OCI-LY3 (cell line): ENCODE measurements around the gene CECR2.

Experiments used
- H2AFZ ChIP-seq: fragments of 200-600, 300-600 bp; shearing (Covaris generic); 2 replicates; pipeline ENCODE4 v1.6.0; 2014; ENCODE audit warnings: antibody characterized with exemption, low read depth, low read length
- H3K27ac ChIP-seq: fragments of 200-600, 300-600 bp; sonication (generic); 2 replicates; pipeline ENCODE4 v1.5.1; 2014; ENCODE audit warnings: mild to moderate bottlenecking, low read length, moderate library complexity, mixed read lengths
- H3K27me3 ChIP-seq: fragments of 200-600, 300-600 bp; sonication (generic); 2 replicates; pipeline ENCODE4 v1.6.1; 2014; ENCODE audit warnings: low read depth, low read length, mixed read lengths
- H3K36me3 ChIP-seq: fragments of 200-600, 300-600 bp; sonication (generic); replicated peaks from 2 replicates; pipeline ENCODE3; 2014; ENCODE audit warnings: low read depth, low read length, mixed read lengths
- H3K4me1 ChIP-seq: fragments of 300-600, 200-600 bp; sonication (generic); 2 replicates; pipeline ENCODE4 v1.6.1; 2014; ENCODE audit warnings: low read length, mixed read lengths
- H3K4me2 ChIP-seq: fragments of 200-600, 300-600 bp; sonication (generic); 2 replicates; pipeline ENCODE4 v1.6.1; 2014; ENCODE audit warnings: low read length, mixed read lengths
- H3K4me3 ChIP-seq: fragments of 300-600, 200-600 bp; sonication (generic); 2 replicates; pipeline ENCODE4 v1.5.1; 2014; ENCODE audit warnings: antibody characterized with exemption, mild to moderate bottlenecking, low read length, moderate library complexity
- H3K79me2 ChIP-seq: fragments of 300-600, 200-600 bp; shearing (Covaris generic); 2 replicates; pipeline ENCODE4 v1.6.1; 2014; ENCODE audit warnings: mild to moderate bottlenecking, low read length, mixed read lengths
- H3K9ac ChIP-seq: fragments of 300-600, 200-600 bp; shearing (Covaris generic); 2 replicates; pipeline ENCODE4 v1.6.0; 2014; ENCODE audit warnings: mild to moderate bottlenecking, low read length, moderate library complexity
- H3K9me3 ChIP-seq: fragments of 200-600, 300-600 bp; shearing (Covaris generic); 2 replicates; pipeline ENCODE4 v1.6.1; 2014; ENCODE audit warnings: low read length, mixed read lengths; ENCODE audit not compliant: insufficient read depth
- H4K20me1 ChIP-seq: fragments of 200-600, 300-600 bp; sonication (generic); 2 replicates; pipeline ENCODE4 v1.6.1; 2016; ENCODE audit warnings: low read length, mixed read lengths; ENCODE audit not compliant: insufficient read depth
- EZH2phosphoT487 ChIP-seq: fragments of 200-600 bp; shearing (Covaris generic); IDR thresholded peaks from 2 replicates; pipeline ENCODE4 v1.6.1; 2018; ENCODE audit warnings: antibody characterized with exemption, mixed run types, low read depth
- TF ChIP-seq, protein P1 (sequence below): fragments of 200-600, 300-600 bp; sonication (generic); IDR thresholded peaks from 2 replicates; pipeline ENCODE4 v1.5.1; 2014; ENCODE audit warnings: antibody characterized with exemption, low read length, low read depth

The CECR2 gene

DNA sequence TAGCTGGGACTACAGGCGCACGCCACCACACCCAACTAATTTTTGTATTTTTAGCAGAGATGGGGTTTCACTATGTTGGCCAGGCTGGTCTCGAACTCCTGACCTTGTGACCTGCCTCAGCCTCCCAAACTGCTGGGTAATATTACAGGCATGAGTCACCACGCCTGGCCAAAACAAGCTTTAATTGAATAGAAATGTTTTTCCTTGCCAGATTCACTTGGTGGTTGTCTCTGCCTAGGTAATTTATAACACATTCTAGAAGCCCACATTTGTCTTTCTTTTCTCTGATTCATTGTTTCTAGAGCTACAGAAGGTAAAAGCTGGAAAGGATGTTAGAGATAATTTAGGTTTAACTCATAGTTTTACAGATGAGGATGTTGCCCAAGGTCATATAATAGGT is 41.3 kb downstream of the CECR2 start:
- TF ChIP-seq, protein P1, sequence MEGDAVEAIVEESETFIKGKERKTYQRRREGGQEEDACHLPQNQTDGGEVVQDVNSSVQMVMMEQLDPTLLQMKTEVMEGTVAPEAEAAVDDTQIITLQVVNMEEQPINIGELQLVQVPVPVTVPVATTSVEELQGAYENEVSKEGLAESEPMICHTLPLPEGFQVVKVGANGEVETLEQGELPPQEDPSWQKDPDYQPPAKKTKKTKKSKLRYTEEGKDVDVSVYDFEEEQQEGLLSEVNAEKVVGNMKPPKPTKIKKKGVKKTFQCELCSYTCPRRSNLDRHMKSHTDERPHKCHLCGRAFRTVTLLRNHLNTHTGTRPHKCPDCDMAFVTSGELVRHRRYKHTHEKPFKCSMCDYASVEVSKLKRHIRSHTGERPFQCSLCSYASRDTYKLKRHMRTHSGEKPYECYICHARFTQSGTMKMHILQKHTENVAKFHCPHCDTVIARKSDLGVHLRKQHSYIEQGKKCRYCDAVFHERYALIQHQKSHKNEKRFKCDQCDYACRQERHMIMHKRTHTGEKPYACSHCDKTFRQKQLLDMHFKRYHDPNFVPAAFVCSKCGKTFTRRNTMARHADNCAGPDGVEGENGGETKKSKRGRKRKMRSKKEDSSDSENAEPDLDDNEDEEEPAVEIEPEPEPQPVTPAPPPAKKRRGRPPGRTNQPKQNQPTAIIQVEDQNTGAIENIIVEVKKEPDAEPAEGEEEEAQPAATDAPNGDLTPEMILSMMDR: no peak
- TF ChIP-seq EZH2phosphoT487: no peak
- Histone ChIP-seq H3K4me2 (no peak overlapping the region), H3K9me3 (no peaks in the 10 kb centered on the region), H2AFZ (no peak overlapping the region), H3K27ac (no peak overlapping the region), H3K79me2 (no peaks in the 10 kb centered on the region), H3K27me3 (no peaks in the 10 kb centered on the region), H3K4me3 (no peak overlapping the region), H3K9ac (no peak overlapping the region), H4K20me1 (no peaks in the 10 kb centered on the region), H3K4me1 (peaks cover 5% of the 10 kb centered on the region; the same call in 1 of the 2 replicates), H3K36me3 (no peaks in the 10 kb centered on the region)

DNA sequence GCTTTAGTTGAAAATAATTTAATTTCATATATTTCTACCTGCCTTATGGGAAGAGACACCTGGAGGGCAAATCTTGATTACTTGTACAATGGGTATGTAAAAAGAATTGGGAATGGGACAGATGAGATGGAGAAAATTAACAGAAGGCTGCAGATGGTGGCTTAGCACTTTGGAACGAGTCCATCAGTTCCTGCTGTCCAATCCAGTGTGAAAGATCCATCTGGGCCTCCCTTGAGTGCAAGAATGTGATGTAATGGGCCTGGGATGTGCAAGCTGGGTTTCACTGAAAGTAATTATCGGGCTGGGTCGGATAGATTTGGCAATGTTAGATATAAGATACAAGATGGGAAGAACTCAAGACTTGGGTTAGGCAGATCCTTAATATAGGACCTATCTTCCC is 42.0 kb downstream of the CECR2 start:
- Histone ChIP-seq H3K79me2 (no peaks in the 10 kb centered on the region), H3K4me3 (no peak overlapping the region), H3K4me2 (no peak overlapping the region), H3K27ac (no peak overlapping the region), H4K20me1 (no peaks in the 10 kb centered on the region), H3K9me3 (no peaks in the 10 kb centered on the region), H3K9ac (no peak overlapping the region), H2AFZ (no peak overlapping the region), H3K36me3 (no peaks in the 10 kb centered on the region), H3K27me3 (no peaks in the 10 kb centered on the region), H3K4me1 (peaks cover 5% of the 10 kb centered on the region; the same call in 1 of the 2 replicates)
- no peak for TF ChIP-seq EZH2phosphoT487

DNA sequence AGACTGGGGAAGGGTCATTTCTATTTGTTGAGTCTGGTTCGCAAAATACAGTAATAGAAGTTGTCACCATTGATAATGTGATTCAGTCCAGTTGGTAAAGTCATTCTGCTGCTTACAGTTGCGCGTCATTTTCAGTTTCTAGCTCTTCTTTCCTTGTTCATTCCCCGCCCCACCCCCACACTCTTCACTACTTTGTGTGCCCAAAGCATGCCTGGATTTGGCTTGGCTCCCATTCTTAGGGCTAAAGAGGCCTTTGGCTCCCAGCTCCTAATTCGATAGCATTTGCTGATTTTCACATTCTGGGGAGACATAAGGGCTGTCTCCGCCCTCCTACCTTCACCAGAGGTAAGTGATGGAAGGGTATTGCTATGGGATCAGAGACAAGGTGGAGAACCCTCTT is 43.0 kb downstream of the CECR2 start:
- no peaks in the 10 kb centered on the region for H3K9me3 ChIP-seq
- no peak overlapping the region for H3K27ac ChIP-seq
- H3K9ac ChIP-seq: no peak overlapping the region
- no peak overlapping the region for H3K4me2 ChIP-seq
- TF ChIP-seq, protein P1: no peak
- H3K36me3 ChIP-seq: no peaks in the 10 kb centered on the region
- no peaks in the 10 kb centered on the region for H3K27me3 ChIP-seq
- no peak overlapping the region for H3K4me3 ChIP-seq
- H3K4me1 ChIP-seq: no peaks in the 10 kb centered on the region
- H3K79me2 ChIP-seq: no peaks in the 10 kb centered on the region
- no peaks in the 10 kb centered on the region for H4K20me1 ChIP-seq
- no peak overlapping the region for H2AFZ ChIP-seq

DNA sequence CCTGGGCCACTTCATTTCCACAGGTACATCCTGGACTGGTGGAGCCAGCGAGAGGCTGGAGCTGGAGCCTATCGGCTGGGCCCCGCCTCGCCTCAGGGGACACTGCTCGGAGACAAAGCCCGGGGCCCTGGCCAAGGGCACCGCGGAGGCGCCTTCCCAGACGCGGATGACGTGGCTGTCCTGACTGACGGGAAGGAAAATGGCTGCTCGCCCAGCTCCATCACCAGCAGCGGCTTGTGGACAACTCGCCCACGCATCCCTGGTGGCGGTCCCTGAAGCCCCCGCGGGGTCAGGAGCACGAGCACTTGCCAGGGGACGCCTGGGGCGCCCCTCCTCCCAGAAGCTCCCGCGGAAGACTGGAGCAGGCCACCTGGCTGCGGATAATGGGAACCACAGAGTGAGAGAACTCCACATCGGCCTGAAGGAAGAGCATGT is 49.6 kb downstream of the CECR2 start:
- no peaks in the 10 kb centered on the region for H3K4me1 ChIP-seq
- H3K36me3 ChIP-seq: no peaks in the 10 kb centered on the region
- no peaks in the 10 kb centered on the region for H3K79me2 ChIP-seq
- no peak overlapping the region for H3K27ac ChIP-seq
- H3K4me2 ChIP-seq: no peak overlapping the region
- H3K9me3 ChIP-seq: no peaks in the 10 kb centered on the region
- no peaks in the 10 kb centered on the region for H3K27me3 ChIP-seq
- H3K4me3 ChIP-seq: no peak overlapping the region
- no peak for TF ChIP-seq EZH2phosphoT487
- TF ChIP-seq, protein P1: no peak
- no peaks in the 10 kb centered on the region for H4K20me1 ChIP-seq
- no peak overlapping the region for H3K9ac ChIP-seq
- no peak overlapping the region for H2AFZ ChIP-seq

DNA sequence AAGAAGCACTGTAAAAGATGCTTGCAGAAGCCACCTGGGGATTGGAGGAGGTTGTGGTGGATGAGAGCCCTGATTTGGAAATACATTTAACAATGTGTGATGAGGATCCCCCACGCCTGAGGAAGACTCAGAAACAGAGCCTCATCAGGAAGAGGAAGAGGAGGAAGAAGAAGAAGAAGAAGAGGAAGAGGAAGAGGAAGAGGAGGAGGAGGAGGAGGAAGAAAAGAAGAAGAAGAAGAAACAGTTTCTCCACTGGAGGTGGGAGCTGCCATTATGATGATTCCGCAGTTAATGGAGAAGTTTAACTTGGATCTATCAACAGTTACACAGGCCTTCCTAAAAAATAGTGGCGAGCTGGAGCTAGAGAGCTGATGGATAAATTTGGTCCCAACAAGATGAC is 50.1 kb downstream of the CECR2 start:
- TF ChIP-seq, protein P1: no peak
- TF ChIP-seq EZH2phosphoT487: no peak
- Histone ChIP-seq H4K20me1 (no peaks in the 10 kb centered on the region), H3K4me1 (no peaks in the 10 kb centered on the region), H3K27me3 (no peaks in the 10 kb centered on the region), H2AFZ (no peak overlapping the region), H3K4me2 (no peak overlapping the region), H3K27ac (no peak overlapping the region), H3K36me3 (no peaks in the 10 kb centered on the region), H3K9me3 (no peaks in the 10 kb centered on the region), H3K9ac (no peak overlapping the region), H3K79me2 (no peaks in the 10 kb centered on the region), H3K4me3 (no peak overlapping the region)
